ENCODE results near the gene SDCCAG8.

SDCCAG8 gene

DNA sequence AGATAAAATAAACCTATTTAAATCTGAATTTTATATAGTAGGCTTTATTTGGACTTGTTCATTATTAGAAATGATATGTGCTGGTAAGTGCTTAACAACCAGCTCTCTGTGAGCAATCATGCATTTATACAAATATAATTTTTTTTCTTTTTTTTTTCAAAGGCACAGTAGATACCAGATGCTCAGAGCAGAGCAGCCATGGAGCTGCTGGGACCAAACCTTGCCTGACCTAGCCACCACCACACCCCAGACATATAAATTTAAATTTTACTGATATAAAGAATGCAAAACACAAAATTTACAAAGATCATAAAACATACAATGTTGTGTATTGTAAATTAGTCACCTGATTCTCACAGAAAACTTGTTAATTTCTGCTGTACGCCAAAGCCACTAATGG, 290.6 kb downstream of the SDCCAG8 start:
- H3K4me3 ChIP-seq (ENCODE audit: control insufficient read depth, low read depth, low read length), result no peak overlapping the region
- TF ChIP-seq, protein P1, sequence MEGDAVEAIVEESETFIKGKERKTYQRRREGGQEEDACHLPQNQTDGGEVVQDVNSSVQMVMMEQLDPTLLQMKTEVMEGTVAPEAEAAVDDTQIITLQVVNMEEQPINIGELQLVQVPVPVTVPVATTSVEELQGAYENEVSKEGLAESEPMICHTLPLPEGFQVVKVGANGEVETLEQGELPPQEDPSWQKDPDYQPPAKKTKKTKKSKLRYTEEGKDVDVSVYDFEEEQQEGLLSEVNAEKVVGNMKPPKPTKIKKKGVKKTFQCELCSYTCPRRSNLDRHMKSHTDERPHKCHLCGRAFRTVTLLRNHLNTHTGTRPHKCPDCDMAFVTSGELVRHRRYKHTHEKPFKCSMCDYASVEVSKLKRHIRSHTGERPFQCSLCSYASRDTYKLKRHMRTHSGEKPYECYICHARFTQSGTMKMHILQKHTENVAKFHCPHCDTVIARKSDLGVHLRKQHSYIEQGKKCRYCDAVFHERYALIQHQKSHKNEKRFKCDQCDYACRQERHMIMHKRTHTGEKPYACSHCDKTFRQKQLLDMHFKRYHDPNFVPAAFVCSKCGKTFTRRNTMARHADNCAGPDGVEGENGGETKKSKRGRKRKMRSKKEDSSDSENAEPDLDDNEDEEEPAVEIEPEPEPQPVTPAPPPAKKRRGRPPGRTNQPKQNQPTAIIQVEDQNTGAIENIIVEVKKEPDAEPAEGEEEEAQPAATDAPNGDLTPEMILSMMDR (IDR thresholded peaks at IDR 0.05; ENCODE audit: control insufficient read depth, insufficient read depth, low read depth, low read length, missing control alignments), result no peak
- no peak for DNase-seq (ENCODE audit: low read depth)

DNA sequence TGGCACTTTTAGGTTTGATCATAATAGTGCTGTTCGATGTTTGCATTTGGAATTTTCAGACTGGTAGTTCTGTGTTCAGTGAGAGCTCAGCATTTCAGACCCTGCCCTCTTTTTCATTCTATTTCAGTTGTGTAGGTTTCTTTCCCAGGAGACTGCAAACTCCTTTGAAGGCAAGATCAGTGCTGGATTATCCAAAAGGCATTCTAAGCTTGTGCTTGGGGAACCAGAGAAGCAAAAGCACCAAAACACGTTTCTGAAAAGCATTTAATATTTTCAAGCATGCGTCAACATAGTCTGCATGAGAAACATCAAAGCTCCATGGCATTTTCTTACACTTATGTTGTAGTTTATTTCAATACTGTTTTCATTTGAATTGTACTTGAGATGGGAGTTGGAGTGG, 292.1 kb downstream of the SDCCAG8 start:
- TF ChIP-seq, protein P1 (IDR thresholded peaks at IDR 0.05; ENCODE audit: control insufficient read depth, insufficient read depth, low read depth, low read length, missing control alignments), result no peak
- no peak overlapping the region for H3K4me3 ChIP-seq (ENCODE audit: control insufficient read depth, low read depth, low read length)
- DNase-seq (ENCODE audit: low read depth), result no peak

DNA sequence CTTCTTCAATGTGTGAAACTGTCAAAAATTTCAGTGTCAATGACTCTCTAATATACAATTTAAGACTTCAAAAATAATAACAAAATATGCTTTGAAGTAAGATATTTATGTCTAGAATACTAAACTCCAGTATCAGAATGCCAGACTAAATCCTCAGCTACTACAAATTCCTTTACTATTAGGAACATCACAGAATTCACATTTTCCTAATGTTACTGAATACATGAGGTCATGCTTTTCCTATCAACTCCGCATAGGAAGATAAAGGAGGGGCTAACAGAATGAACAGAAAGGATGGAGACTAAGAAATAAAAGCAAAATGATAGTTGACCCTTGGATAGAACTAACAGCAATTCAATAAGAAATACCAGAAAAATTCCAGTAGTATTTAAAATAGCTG, 292.7 kb downstream of the SDCCAG8 start:
- H3K4me3 ChIP-seq (ENCODE audit: control insufficient read depth, low read depth, low read length), result no peak overlapping the region
- TF ChIP-seq, protein P1 (IDR thresholded peaks at IDR 0.05; ENCODE audit: control insufficient read depth, insufficient read depth, low read depth, low read length, missing control alignments), result no peak
- DNase-seq (ENCODE audit: low read depth), result no peak

DNA sequence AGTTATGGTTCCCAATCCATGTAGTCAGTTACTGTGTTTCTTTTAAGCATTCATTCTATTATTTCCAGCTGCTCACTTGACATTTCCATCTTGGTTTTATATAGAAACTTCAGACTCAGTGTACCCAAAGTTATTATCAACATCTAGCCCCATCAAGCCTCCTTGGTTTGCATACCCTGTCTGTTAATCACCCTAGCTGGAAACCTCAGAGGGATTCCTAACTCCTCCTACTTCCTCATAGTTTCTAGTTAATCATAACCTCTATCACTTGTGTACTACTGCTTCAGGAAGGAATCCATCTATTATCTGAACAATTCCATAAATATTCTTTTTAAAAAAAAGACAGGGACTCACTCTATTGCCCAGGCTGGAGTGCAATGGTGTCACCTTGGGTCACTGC, 293.3 kb downstream of the SDCCAG8 start:
- H3K4me3 ChIP-seq (ENCODE audit: control insufficient read depth, low read depth, low read length), result no peak overlapping the region
- TF ChIP-seq, protein P1 (IDR thresholded peaks at IDR 0.05; ENCODE audit: control insufficient read depth, insufficient read depth, low read depth, low read length, missing control alignments), result no peak
- no peak for DNase-seq (ENCODE audit: low read depth)
